Measurements from ENCODE around the gene BABAM1. TPM values are rescaled to one million over a fixed set of nuclear protein-coding genes. Genes with fewer than 3 reads are reported as not detected.

The BABAM1 gene
- total RNA-seq, 1 donor from 2014 or later = 85.5 TPM

- no peak for TF ChIP-seq CTCF (IDR thresholded peaks at IDR 0.05)
- Histone ChIP-seq H3K4me3 (no peak overlapping the region), H3K9me3 (no peaks in the 10 kb centered on the region), H3K4me1 (peaks cover 13 to 18% of the 10 kb centered on the region in 2 donors), H3K36me3 (peaks cover 32 to 33% of the 10 kb centered on the region in 2 donors), H3K27ac (no peak overlapping the region), H3K27me3 (no peaks in the 10 kb centered on the region)
- DNase-seq (ENCODE audit: low spot score in 2 of 2) = no peak
- intact Hi-C loops (cut with DNase I) = no loop called here
Observed at GRCh38 chr19:17321655-17322489, 54.6 kb downstream of the BABAM1 start.

- peaks cover 13 to 18% of the 10 kb centered on the region in 2 donors for H3K4me1 ChIP-seq
- peak overlapping the region in 1 of 2 donors; percentile 51 for H3K4me3 ChIP-seq
- DNase-seq (ENCODE audit: low spot score in 2 of 2) = no peak
- intact Hi-C loops (cut with DNase I) = no loop called here
- no peaks in the 10 kb centered on the region for H3K9me3 ChIP-seq
- H3K27ac ChIP-seq = peak overlapping the region; percentile 0 to 1
- peaks cover 30 to 33% of the 10 kb centered on the region in 2 donors for H3K36me3 ChIP-seq
- TF ChIP-seq CTCF (IDR thresholded peaks at IDR 0.05) = no peak
- no peaks in the 10 kb centered on the region for H3K27me3 ChIP-seq
Observed at GRCh38 chr19:17322854-17323253, 55.6 kb downstream of the BABAM1 start.

GRCh38 chr19:17323300-17323963 is 56.2 kb downstream of the BABAM1 start:
- Histone ChIP-seq H3K4me3 (peak overlapping the region; percentile 17 to 51), H3K36me3 (peaks cover 30 to 33% of the 10 kb centered on the region in 2 donors), H3K9me3 (no peaks in the 10 kb centered on the region), H3K4me1 (peaks cover 13 to 18% of the 10 kb centered on the region in 2 donors), H3K27ac (peak overlapping the region in 1 of 2 donors; percentile 39), H3K27me3 (no peaks in the 10 kb centered on the region)
- intact Hi-C loops (cut with DNase I) = no loop called here
- DNase-seq (ENCODE audit: low spot score in 2 of 2) = no peak
- no peak for TF ChIP-seq CTCF (IDR thresholded peaks at IDR 0.05)

- peaks cover 29% of the 10 kb centered on the region in 2 donors for H3K36me3 ChIP-seq
- peaks cover 13 to 18% of the 10 kb centered on the region in 2 donors for H3K4me1 ChIP-seq
- peak overlapping the region; percentile 17 to 51 for H3K4me3 ChIP-seq
- no peak for DNase-seq (ENCODE audit: low spot score in 2 of 2)
- intact Hi-C loops (cut with DNase I) = no loop called here
- no peaks in the 10 kb centered on the region for H3K9me3 ChIP-seq
- H3K27ac ChIP-seq = peak overlapping the region in 1 of 2 donors; percentile 39
- H3K27me3 ChIP-seq = no peaks in the 10 kb centered on the region
- TF ChIP-seq CTCF (IDR thresholded peaks at IDR 0.05) = no peak
Observed at GRCh38 chr19:17323964-17324332, 56.7 kb downstream of the BABAM1 start.

GRCh38 chr19:17324357-17325114 is 57.3 kb downstream of the BABAM1 start:
- H3K9me3 ChIP-seq = no peaks in the 10 kb centered on the region
- peaks cover 23 to 24% of the 10 kb centered on the region in 2 donors for H3K36me3 ChIP-seq
- peaks cover 13 to 18% of the 10 kb centered on the region in 2 donors for H3K4me1 ChIP-seq
- DNase-seq (ENCODE audit: low spot score in 2 of 2) = no peak
- H3K27ac ChIP-seq = peak overlapping the region in 1 of 2 donors; percentile 39
- intact Hi-C loops (cut with DNase I) = no loop called here
- no peaks in the 10 kb centered on the region for H3K27me3 ChIP-seq
- no peak for TF ChIP-seq CTCF (IDR thresholded peaks at IDR 0.05)
- no peak overlapping the region for H3K4me3 ChIP-seq
